Measurements from ENCODE around the gene AP4S1. TPM values are rescaled to one million over a fixed set of nuclear protein-coding genes. Genes with fewer than 3 reads are reported as not detected.

Gene AP4S1

Small RNA genes lying within 50 kb of the gene (small RNA-seq; reads per million reads assigned to genes)
- gene MIR624, result 0.56 reads per million
- not detected for gene RNU6-541P

All from skeletal muscle satellite cell (primary cell).